ENCODE data around the gene LCOR.

Gene LCOR

DNA sequence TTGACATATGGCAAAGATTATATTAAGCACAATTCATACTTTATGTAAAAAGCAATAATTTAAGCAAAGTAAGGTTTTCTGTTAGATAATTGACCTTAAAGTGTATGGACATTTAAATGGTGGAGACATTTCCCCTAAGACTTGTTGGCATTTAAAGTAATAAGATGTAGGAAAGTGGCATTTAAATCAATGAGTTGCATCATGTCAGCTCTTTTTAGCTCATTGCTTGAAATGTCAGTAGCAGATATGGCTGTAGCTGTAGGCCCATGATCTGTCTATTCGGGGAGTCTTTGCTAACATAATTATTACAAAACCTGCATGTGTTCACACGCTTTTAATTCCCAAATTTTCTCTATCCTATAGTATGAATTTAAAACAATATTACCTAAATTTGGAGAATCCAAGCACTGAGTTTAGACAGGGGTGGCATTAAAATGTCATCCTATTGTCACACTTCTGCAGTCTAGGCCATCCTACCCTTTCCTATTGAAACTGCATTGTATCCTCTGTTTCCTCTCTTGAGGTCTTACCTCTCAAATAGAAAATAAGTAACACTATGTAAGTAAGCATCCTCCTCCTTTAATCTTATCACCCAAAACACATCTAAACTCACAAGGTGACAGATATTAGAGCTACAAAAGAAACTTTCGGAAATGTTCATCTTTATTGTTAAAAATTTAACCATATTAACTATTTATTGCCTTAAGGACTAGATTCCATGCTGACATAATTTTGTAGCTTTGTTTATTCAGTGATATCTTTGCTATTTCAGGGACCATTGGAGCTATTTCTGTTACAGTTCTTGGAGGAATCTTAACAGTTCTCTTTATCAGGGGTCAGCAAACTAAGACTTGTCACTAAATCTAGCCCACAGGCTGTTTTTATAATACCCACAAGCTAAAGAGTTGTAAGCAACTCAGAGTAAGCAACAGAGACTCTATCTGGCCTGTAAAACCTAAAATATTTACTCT, 91.2 kb downstream of the LCOR start:
- TF ChIP-seq GATA2 (IDR thresholded peaks at IDR 0.05; ENCODE audit: low read depth, low read length) (no peak), GATA3 (IDR thresholded peaks at IDR 0.05; ENCODE audit: low read depth, low read length) (no peak)

DNA sequence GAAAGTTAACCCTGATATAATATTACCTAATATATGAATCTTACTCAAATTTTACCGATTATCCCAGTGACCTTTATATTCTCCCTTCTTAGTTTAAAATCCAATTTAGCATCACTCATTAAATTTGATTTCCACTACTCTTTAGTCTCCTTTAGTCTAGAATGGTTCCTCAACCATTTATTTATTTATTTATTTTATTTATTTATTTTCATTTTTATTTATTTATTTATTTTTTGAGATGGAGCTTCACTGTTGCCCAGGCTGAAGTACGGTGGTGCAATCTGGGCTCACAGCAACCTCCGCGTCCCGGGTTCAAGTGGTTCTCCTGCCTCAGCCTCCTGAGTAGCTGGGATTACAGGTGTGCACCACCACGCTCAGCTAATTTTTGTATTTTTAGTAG, 92.8 kb downstream of the LCOR start:
- TF ChIP-seq GATA3 (IDR thresholded peaks at IDR 0.05; ENCODE audit: low read depth, low read length) (no peak), GATA2 (IDR thresholded peaks at IDR 0.05; ENCODE audit: low read depth, low read length) (no peak)

DNA sequence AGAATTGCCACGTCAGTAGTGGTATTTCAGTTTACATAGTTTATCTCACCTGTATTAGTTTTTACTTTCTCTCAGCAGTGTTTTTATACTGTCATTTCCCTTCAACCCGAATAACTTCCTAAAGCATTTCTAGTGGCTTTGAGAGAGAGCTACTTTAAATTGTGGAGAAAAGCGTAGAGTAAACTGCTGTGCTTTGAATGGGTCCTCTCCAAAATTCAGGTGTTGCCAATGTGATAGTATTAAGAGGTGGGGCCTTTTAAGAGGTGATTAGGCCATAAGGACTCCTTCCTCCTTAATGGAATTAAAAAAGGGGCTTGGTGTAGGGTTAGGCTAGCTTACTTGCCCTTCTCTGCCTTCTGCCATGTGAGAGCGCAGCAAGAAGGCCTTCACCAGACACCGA, 98.4 kb downstream of the LCOR start:
- TF ChIP-seq GATA3 (IDR thresholded peaks at IDR 0.05; ENCODE audit: low read depth, low read length), result no peak
- no peak for TF ChIP-seq GATA2 (IDR thresholded peaks at IDR 0.05; ENCODE audit: low read depth, low read length)

DNA sequence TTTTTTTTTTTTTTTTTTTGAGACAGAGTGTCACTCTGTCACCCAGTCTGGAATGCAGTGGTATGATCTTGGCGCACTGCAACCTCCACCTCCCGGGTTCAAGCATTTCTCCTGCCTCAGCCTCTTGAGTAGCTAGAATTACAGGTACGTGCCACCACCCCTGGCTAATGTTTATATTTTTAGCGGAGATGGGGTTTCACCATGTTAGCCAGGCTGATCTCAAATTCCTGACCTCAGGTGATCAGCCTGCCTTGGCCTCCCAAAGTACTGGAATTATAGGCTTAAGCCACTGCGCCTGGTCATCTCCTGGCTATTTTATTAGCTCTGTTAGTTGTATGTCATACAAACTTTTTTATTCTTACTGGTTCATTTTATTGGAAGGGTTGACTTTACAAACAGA, 103.0 kb downstream of the LCOR start:
- TF ChIP-seq GATA3 (IDR thresholded peaks at IDR 0.05; ENCODE audit: low read depth, low read length) (no peak), GATA2 (IDR thresholded peaks at IDR 0.05; ENCODE audit: low read depth, low read length) (no peak)

DNA sequence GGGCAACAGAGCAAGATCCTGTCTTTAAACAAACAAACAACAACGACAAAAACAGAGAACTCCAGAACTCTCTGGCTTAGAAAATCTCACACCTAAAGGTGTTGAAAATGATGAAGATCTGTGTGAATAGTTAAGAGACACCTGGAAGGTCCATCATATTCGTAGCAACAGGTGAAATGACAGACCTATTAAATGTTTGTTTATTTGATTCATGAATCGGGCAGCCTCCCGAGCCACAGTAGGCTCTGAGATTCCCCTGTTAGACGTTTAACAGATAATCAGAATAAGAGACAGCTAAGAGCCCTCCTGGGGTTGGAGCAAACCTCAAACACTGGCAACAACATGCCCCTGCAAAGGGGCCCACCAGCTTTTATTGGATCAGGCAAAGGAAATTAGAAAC, 103.7 kb downstream of the LCOR start:
- TF ChIP-seq GATA2 (IDR thresholded peaks at IDR 0.05; ENCODE audit: low read depth, low read length), result no peak

DNA sequence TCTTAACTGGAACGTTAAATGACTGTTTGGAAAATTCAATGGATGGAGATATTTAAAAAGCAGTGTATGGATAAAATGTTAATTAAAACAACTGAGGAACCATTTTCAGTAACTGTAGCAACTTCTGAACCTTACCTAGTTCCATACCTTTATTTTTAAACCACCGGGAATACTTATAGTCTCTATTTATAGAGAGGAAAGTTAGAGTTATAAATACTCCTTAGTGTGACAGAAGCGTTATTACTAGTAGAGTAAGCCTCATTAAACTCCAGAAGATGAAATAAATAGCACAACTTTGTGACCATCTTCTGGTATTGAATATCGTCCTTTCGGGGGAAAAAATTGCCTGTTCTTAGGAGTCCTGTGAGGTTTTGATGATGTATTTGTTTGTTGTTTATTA, 114.9 kb downstream of the LCOR start:
- TF ChIP-seq GATA2 (IDR thresholded peaks at IDR 0.05; ENCODE audit: low read depth, low read length) (no peak), GATA3 (IDR thresholded peaks at IDR 0.05; ENCODE audit: low read depth, low read length) (no peak)

DNA sequence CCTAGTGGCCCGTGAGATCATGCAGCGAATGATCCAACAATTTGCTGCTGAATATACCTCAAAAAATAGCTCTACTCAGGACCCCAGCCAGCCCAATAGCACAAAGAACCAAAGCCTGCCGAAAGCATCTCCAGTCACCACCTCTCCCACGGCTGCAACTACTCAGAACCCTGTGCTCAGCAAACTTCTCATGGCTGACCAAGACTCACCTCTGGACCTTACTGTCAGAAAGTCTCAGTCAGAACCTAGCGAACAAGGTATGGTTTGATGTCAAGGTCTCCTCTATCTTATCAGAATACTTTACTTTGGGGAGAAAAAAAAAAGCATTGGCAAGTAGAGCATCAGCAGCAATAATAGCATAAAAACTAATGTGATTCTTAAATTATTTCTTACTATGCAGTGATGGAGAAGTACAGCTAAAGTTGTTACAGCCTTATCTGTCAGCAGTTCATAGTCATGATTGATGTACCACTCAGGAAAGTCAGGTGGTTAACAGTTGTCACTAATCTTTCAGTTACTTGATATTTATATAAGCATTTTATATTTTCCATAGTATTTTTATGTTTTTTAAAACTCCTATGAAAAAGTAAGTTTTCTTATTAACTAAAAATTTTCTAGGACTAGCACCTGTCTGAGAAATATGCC, 117.1 kb downstream of the LCOR start:
- TF ChIP-seq GATA2 (IDR thresholded peaks at IDR 0.05; ENCODE audit: low read depth, low read length) (no peak), GATA3 (IDR thresholded peaks at IDR 0.05; ENCODE audit: low read depth, low read length) (no peak)

DNA sequence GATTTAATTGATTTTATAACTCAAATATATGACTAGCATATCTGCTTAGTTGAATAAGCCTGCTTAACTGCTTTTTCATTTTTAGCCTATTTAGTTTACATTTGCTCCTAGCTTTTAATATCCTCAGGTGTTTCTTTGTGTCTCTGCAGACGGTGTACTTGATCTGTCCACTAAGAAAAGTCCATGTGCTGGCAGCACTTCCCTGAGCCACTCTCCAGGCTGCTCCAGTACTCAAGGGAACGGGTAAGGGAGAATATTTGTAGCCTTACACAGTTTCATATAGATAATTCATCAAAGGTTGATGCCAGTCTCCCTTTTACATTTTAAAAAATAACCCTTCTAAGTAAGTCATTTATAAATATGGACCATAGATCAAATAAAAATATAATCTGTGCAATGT, 119.9 kb downstream of the LCOR start:
- no peak for TF ChIP-seq GATA3 (IDR thresholded peaks at IDR 0.05; ENCODE audit: low read depth, low read length)
- TF ChIP-seq GATA2 (IDR thresholded peaks at IDR 0.05; ENCODE audit: low read depth, low read length), result no peak

DNA sequence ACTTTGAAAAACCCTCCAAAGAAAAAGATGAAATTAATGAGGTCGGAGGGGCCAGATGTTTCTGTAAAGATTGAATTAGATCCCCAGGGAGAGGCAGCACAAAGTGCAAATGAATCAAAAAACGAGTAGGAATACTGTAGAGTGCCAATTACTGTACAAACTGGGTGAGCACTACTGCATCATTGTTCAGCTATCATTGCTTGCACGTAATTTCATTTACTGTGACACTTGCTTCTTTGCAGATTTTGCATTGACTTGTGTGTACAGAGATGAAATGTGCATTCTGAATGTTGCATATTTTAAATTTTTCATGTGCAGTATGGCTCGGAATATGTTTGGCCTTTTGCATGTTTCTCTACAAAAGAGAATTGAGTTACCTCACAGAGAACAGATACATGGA, 123.7 kb downstream of the LCOR start:
- no peak for TF ChIP-seq GATA2 (IDR thresholded peaks at IDR 0.05; ENCODE audit: low read depth, low read length)
- no peak for TF ChIP-seq GATA3 (IDR thresholded peaks at IDR 0.05; ENCODE audit: low read depth, low read length)

DNA sequence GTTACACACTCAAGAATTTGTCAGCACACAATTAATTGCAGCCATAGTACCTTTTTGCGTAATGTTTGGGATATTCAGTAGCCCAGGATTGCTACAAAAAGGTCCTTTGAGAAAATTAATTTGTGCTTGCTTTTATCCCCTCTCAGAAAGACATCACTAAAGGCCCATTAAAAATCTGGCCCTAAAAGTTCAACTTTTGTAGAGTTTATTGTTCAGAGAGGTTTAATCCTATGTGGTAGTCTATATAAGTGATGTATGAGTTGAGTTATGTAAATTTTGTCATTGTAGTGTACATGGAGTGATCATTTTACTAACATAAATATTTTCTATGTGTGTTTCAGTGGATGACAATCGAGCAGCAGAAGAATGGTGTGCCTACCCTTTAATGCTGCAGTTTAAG, 126.0 kb downstream of the LCOR start:
- TF ChIP-seq GATA2 (IDR thresholded peaks at IDR 0.05; ENCODE audit: low read depth, low read length) (no peak), GATA3 (IDR thresholded peaks at IDR 0.05; ENCODE audit: low read depth, low read length) (no peak)

DNA sequence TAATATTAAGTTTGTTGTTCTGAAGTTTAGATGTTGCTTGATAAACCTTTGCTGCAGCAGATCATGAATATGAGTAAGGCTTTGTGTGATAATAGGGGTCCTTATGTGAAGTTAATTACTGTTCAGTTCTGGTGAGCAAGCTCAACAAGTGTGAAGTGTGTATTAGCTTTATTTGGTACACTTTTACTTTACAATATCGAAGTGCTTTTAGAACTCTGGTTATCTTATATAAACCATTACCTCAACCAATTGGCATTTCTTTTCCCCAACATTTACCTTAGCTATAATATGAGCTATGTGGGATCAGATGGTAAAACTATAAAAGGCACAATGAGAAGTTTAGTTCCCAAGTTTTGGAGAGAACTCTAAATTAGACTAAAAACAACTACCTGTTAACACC, 127.6 kb downstream of the LCOR start:
- TF ChIP-seq GATA3 (IDR thresholded peaks at IDR 0.05; ENCODE audit: low read depth, low read length) (no peak), GATA2 (IDR thresholded peaks at IDR 0.05; ENCODE audit: low read depth, low read length) (no peak)

DNA sequence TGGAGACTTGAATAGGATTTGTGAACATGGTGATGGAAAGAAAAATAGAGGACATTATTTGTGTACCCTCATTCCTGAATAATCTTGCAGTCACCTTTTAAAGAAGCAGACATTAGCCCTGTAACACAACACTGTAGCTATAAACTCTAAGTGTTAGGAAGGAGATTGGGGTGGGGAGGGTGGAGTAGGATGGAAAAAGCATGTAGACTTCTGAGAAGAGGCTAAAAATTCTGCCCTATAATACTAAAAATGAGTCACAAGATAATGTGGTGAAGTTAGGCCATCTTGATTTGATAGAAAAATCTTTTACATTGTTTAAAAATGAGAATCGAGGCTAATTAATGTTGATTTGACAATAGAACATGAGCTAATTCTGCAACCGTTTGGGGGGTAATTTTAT, 128.8 kb downstream of the LCOR start:
- TF ChIP-seq GATA2 (IDR thresholded peaks at IDR 0.05; ENCODE audit: low read depth, low read length) (no peak), GATA3 (IDR thresholded peaks at IDR 0.05; ENCODE audit: low read depth, low read length) (no peak)

DNA sequence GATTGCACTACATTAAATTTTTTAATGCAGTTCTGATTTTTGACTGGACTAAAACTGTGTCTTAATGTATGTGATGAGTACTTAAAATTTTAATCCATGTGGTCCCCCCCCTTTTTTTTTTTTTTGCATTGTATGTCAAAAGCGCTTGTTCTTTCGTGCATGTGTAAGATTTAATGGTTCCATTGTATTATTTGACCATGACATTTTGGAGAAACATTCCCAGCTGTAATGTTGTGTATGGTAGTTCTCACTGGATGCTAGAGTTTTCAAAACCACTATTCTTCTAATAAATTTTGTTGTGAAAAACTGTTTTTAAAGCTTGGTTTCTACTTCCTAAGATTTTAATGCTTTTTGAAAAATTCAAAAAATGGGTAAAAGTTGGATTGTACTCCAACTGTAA, 132.0 kb downstream of the LCOR start:
- TF ChIP-seq GATA3 (IDR thresholded peaks at IDR 0.05; ENCODE audit: low read depth, low read length) (no peak), GATA2 (IDR thresholded peaks at IDR 0.05; ENCODE audit: low read depth, low read length) (no peak)

DNA sequence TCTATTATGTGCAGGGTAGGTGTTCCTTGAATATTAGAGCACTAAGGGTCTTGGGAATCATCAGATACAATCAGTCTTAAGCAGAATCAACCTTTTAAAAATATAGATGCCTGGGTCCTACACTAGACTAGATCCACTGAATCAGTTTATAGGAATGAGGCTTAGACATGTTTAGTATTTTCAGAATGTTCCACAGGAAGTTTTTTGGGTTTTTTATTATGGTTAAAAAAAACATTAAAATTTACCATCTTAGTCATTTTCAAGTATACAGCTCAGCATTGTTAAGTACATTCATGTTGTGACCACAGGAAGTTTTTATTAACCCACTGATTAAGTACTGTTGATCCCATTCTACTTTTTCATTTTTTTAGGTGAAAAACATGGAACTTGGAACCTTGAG, 135.7 kb downstream of the LCOR start:
- TF ChIP-seq GATA3 (IDR thresholded peaks at IDR 0.05; ENCODE audit: low read depth, low read length) (no peak), GATA2 (IDR thresholded peaks at IDR 0.05; ENCODE audit: low read depth, low read length) (no peak)

All from SH-SY5Y (cell line).